GM20000 (cell line): Measurements from ENCODE around the gene ZNF521.

ENCODE experiments used
- DNase-seq: peaks from one replicate; pipeline ENCODE4 v3.0.0; 2012; ENCODE audit warnings: low spot score
- CTCF ChIP-seq: IDR thresholded peaks from 2 replicates; pipeline ENCODE4 v1.5.1; 2012; ENCODE audit warnings: mild to moderate bottlenecking, control low read depth; ENCODE audit errors: extremely low read depth, missing control alignments

ZNF521 gene

GRCh38 chr18:25223899-25224886 lies 127.8 kb downstream of the ZNF521 start:
- DNase-seq: no peak
- no peak for TF ChIP-seq CTCF

- TF ChIP-seq CTCF: no peak
- DNase-seq: no peak
These were observed 128.8 kb downstream of the ZNF521 start for GRCh38 chr18:25223211-25223610.

- TF ChIP-seq CTCF: no peak
- DNase-seq: no peak
These were observed 129.3 kb downstream of the ZNF521 start for GRCh38 chr18:25222648-25223047.

- DNase-seq: no peak
- no peak for TF ChIP-seq CTCF
These were observed 141.3 kb downstream of the ZNF521 start for GRCh38 chr18:25210622-25211021.

- no peak for TF ChIP-seq CTCF
- no peak for DNase-seq
These were observed 159.9 kb downstream of the ZNF521 start for GRCh38 chr18:25192065-25192464.

GRCh38 chr18:25190472-25190871 lies 161.5 kb downstream of the ZNF521 start:
- DNase-seq: no peak
- no peak for TF ChIP-seq CTCF

GRCh38 chr18:25189391-25190185 lies 162.4 kb downstream of the ZNF521 start:
- no peak for TF ChIP-seq CTCF
- DNase-seq: no peak
